Measurements from ENCODE around the gene MB21D2. TPM values are rescaled to one million over a fixed set of nuclear protein-coding genes. Genes with fewer than 3 reads are reported as not detected.

MB21D2 gene
- polyA plus RNA-seq, 1 donor (not counting 4 experiments of a cell fraction or from before 2014, with no cell fraction given): 9.0 TPM

- H3K36me3 ChIP-seq (ENCODE audit: control insufficient read depth in 2 of 2, extremely low read depth in 1 of 2, insufficient read depth in 2 of 2, low read length in 2 of 2): no peaks in the 10 kb centered on the region
- TF ChIP-seq CTCF (optimal IDR thresholded peaks at IDR 0.05 in 1 of 3, IDR thresholded peaks at IDR 0.05 in 1 of 3, conservative IDR thresholded peaks at IDR 0.05 in 1 of 3; ENCODE audit: extremely low read depth in 1 of 3, insufficient read depth in 2 of 3, low read length in 3 of 3): no peak
- no peak for TF ChIP-seq EZH2 (IDR thresholded peaks at IDR 0.05; ENCODE audit: low read length)
- peaks cover 20% of the 10 kb centered on the region for H3K4me1 ChIP-seq (ENCODE audit: control insufficient read depth, extremely low read depth, insufficient read depth, low read length)
- FAIRE-seq (no peak), DNase-seq (ENCODE audit: low read depth, low spot score) (no peak)
- no peak overlapping the region for H3K9ac ChIP-seq (ENCODE audit: control insufficient read depth, extremely low read depth, insufficient read depth, low read length)
- no peaks in the 10 kb centered on the region for H3K9me1 ChIP-seq (ENCODE audit: control insufficient read depth, extremely low read depth, insufficient read depth, low read length)
- no peak overlapping the region for H3K27ac ChIP-seq (ENCODE audit: control insufficient read depth, insufficient read depth, low read length)
- no peak overlapping the region for H2AFZ ChIP-seq (ENCODE audit: control insufficient read depth, low read length)
- dilution Hi-C loops (cut with MboI; ENCODE audit: extremely low pct_ligation_motif_present, low sequenced_read_pairs): no loop called here
- H3K9me3 ChIP-seq (ENCODE audit: control insufficient read depth, low read depth, low read length): no peaks in the 10 kb centered on the region
- no peaks in the 10 kb centered on the region for H4K20me1 ChIP-seq (ENCODE audit: control insufficient read depth, extremely low read depth, insufficient read depth, low read length)
- H3K79me2 ChIP-seq (ENCODE audit: control insufficient read depth, insufficient read depth, low read length): no peaks in the 10 kb centered on the region
- H3K27me3 ChIP-seq (ENCODE audit: control insufficient read depth, extremely low read depth, insufficient read depth, low read length): no peaks in the 10 kb centered on the region
- no peak overlapping the region for H3K4me3 ChIP-seq (ENCODE audit: control insufficient read depth in 2 of 3, extremely low read depth in 1 of 3, insufficient read depth in 2 of 3, low read depth in 1 of 3, low read length in 3 of 3)
- no peak overlapping the region for H3K4me2 ChIP-seq (ENCODE audit: control insufficient read depth, extremely low read depth, insufficient read depth, low read depth, low read length)
Measured at GRCh38 chr3:192928016-192928415, 10.4 kb upstream of the MB21D2 start.

- no peak overlapping the region for H3K4me2 ChIP-seq (ENCODE audit: control insufficient read depth, extremely low read depth, insufficient read depth, low read depth, low read length)
- no peak overlapping the region for H3K4me3 ChIP-seq (ENCODE audit: control insufficient read depth in 2 of 3, extremely low read depth in 1 of 3, insufficient read depth in 2 of 3, low read depth in 1 of 3, low read length in 3 of 3)
- H3K27me3 ChIP-seq (ENCODE audit: control insufficient read depth, extremely low read depth, insufficient read depth, low read length): no peaks in the 10 kb centered on the region
- DNase-seq (ENCODE audit: low read depth, low spot score) (no peak), FAIRE-seq (no peak)
- H3K4me1 ChIP-seq (ENCODE audit: control insufficient read depth, extremely low read depth, insufficient read depth, low read length): peaks cover 20% of the 10 kb centered on the region
- no peak overlapping the region for H3K9ac ChIP-seq (ENCODE audit: control insufficient read depth, extremely low read depth, insufficient read depth, low read length)
- H2AFZ ChIP-seq (ENCODE audit: control insufficient read depth, low read length): no peak overlapping the region
- H3K36me3 ChIP-seq (ENCODE audit: control insufficient read depth in 2 of 2, extremely low read depth in 1 of 2, insufficient read depth in 2 of 2, low read length in 2 of 2): no peaks in the 10 kb centered on the region
- H4K20me1 ChIP-seq (ENCODE audit: control insufficient read depth, extremely low read depth, insufficient read depth, low read length): no peaks in the 10 kb centered on the region
- TF ChIP-seq CTCF (optimal IDR thresholded peaks at IDR 0.05 in 1 of 3, IDR thresholded peaks at IDR 0.05 in 1 of 3, conservative IDR thresholded peaks at IDR 0.05 in 1 of 3; ENCODE audit: extremely low read depth in 1 of 3, insufficient read depth in 2 of 3, low read length in 3 of 3) (no peak), EZH2 (IDR thresholded peaks at IDR 0.05; ENCODE audit: low read length) (no peak)
- H3K27ac ChIP-seq (ENCODE audit: control insufficient read depth, insufficient read depth, low read length): no peak overlapping the region
- H3K9me3 ChIP-seq (ENCODE audit: control insufficient read depth, low read depth, low read length): no peaks in the 10 kb centered on the region
- no peaks in the 10 kb centered on the region for H3K79me2 ChIP-seq (ENCODE audit: control insufficient read depth, insufficient read depth, low read length)
- H3K9me1 ChIP-seq (ENCODE audit: control insufficient read depth, extremely low read depth, insufficient read depth, low read length): no peaks in the 10 kb centered on the region
- dilution Hi-C loops (cut with MboI; ENCODE audit: extremely low pct_ligation_motif_present, low sequenced_read_pairs): no loop called here
Measured at GRCh38 chr3:192927016-192927415, 9.4 kb upstream of the MB21D2 start.
